Endodermal cell (in vitro differentiated cells): Measurements from ENCODE around the gene PSMD5. TPM values are rescaled to one million over a fixed set of nuclear protein-coding genes. Genes with fewer than 3 reads are reported as not detected.

Source experiments
- DNase-seq: peaks from one replicate; pipeline ENCODE4 v3.0.0-alpha.2; 2017
- H3K27ac ChIP-seq: 2 replicates; pipeline ENCODE4 v1.5.1; 2013; ENCODE audit warnings: mild to moderate bottlenecking, low read depth, low read length, moderate library complexity
- H3K27me3 ChIP-seq: 2 replicates; pipeline ENCODE4 v1.6.1; 2013; ENCODE audit warnings: mild to moderate bottlenecking, low read length, moderate library complexity; ENCODE audit not compliant: insufficient read depth, control insufficient read depth, poor library complexity, severe bottlenecking
- H3K36me3 ChIP-seq: 2 replicates; pipeline ENCODE4 v1.7.0; 2013; ENCODE audit warnings: mild to moderate bottlenecking, low read length, moderate library complexity; ENCODE audit not compliant: control insufficient read depth, insufficient read depth
- H3K4me1 ChIP-seq: one replicate; pipeline ENCODE4 v1.7.0; 2013; ENCODE audit warnings: low read length; ENCODE audit not compliant: control insufficient read depth, insufficient read depth
- H3K4me3 ChIP-seq: 2 replicates; pipeline ENCODE4 v1.5.1; 2013; ENCODE audit warnings: mild to moderate bottlenecking, low read length, moderate library complexity
- H3K9ac ChIP-seq: 2 replicates; pipeline ENCODE4 v1.6.1; 2013; ENCODE audit warnings: mild to moderate bottlenecking, low read length, moderate library complexity; ENCODE audit not compliant: poor library complexity, severe bottlenecking; ENCODE audit errors: extremely low read depth
- H3K9me3 ChIP-seq: 2 replicates; pipeline ENCODE4 v1.6.1; 2013; ENCODE audit warnings: mild to moderate bottlenecking, low read length, moderate library complexity; ENCODE audit not compliant: control insufficient read depth
- H3K27ac Mint-ChIP-seq: 2 replicates; pipeline ENCODE4 v1.8.0; 2020; ENCODE audit warnings: mixed read lengths
- H3K27me3 Mint-ChIP-seq: 2 replicates; pipeline ENCODE4 v1.8.0; 2021; ENCODE audit warnings: mild to moderate bottlenecking, mixed read lengths; ENCODE audit not compliant: insufficient read depth
- H3K36me3 Mint-ChIP-seq: 2 replicates; pipeline ENCODE4 v1.8.0; 2020; ENCODE audit warnings: low read depth, mixed read lengths
- H3K4me1 Mint-ChIP-seq: 2 replicates; pipeline ENCODE4 v1.8.0; 2020; ENCODE audit warnings: mixed read lengths
- H3K4me3 Mint-ChIP-seq: 2 replicates; pipeline ENCODE4 v1.8.0; 2020; ENCODE audit warnings: mild to moderate bottlenecking, moderate library complexity, mixed read lengths
- H3K9me3 Mint-ChIP-seq: 2 replicates; pipeline ENCODE4 v1.8.0; 2020; ENCODE audit warnings: mild to moderate bottlenecking, mixed read lengths
- CTCF ChIP-seq: fragments of 200-600 bp; sonication (generic); conservative IDR thresholded peaks from 2 replicates; pipeline ENCODE4 v1.5.0; 2021; ENCODE audit warnings: antibody characterized with exemption, mild to moderate bottlenecking
- WGBS, 2 experiments: methylation state at CpG; one replicate each; pipeline versions ENCODE4 v1.1.5 to v1.1.7; 2013; ENCODE audit warnings: missing lambda C conversion rate in 2 of 2, mixed read lengths in 1 of 2; ENCODE audit not compliant: insufficient coverage in 1 of 2, insufficient read length in 1 of 2; 5-methylcytosine and 5-hydroxymethylcytosine counted together
- total RNA-seq, 2 donors: library from RNA; stranded (reverse); fragmentation: NEBNext Ultra II Directional in 1 of 2; extraction: Animal tissue kit (Norgen Biotek cat#: 25700) in 1 of 2; gene quantifications; 2 replicates in 1 of 2; 3 replicates in 1 of 2; pipeline ENCODE4 v1.2.1, GENCODE V29; 2021

Gene PSMD5
- total RNA-seq, 2 donors from 2014 or later, result 21.8 to 52.7 TPM

- no peaks in the 10 kb centered on the region for H3K27me3 Mint-ChIP-seq
- Histone ChIP-seq H3K9me3 (no peaks in the 10 kb centered on the region), H3K27ac (no peak overlapping the region), H3K27me3 (no peaks in the 10 kb centered on the region), H3K4me3 (no peak overlapping the region), H3K36me3 (peaks cover 17% of the 10 kb centered on the region), H3K9ac (no peak overlapping the region), H3K4me1 (no peaks in the 10 kb centered on the region)
- H3K27ac Mint-ChIP-seq, result no peak overlapping the region
- no peaks in the 10 kb centered on the region for H3K9me3 Mint-ChIP-seq
- no peak for DNase-seq
- no peaks in the 10 kb centered on the region for H3K4me1 Mint-ChIP-seq
- no peak overlapping the region for H3K4me3 Mint-ChIP-seq
- WGBS, 2 experiments, result 87% methylated on average over 5 of the region's 5 CpGs
- TF ChIP-seq CTCF, result no peak
- H3K36me3 Mint-ChIP-seq, result peaks cover 2% of the 10 kb centered on the region
Measured at GRCh38 chr9:120865176-120865575, 22.5 kb upstream of the PSMD5 start.

- no peaks in the 10 kb centered on the region for H3K27me3 ChIP-seq
- no peak overlapping the region for H3K4me3 ChIP-seq
- Mint-ChIP-seq H3K4me3 (no peak overlapping the region), H3K27me3 (no peaks in the 10 kb centered on the region), H3K36me3 (peaks cover 2% of the 10 kb centered on the region), H3K27ac (no peak overlapping the region), H3K4me1 (no peaks in the 10 kb centered on the region), H3K9me3 (no peaks in the 10 kb centered on the region)
- H3K27ac ChIP-seq, result no peak overlapping the region
- H3K9me3 ChIP-seq, result no peaks in the 10 kb centered on the region
- no peak for TF ChIP-seq CTCF
- 92% methylated on average over 3 of the region's 5 CpGs; no CpG with 5 or more reads in 1 of the 2 experiments for WGBS, 2 experiments
- H3K36me3 ChIP-seq, result peaks cover 17% of the 10 kb centered on the region
- H3K9ac ChIP-seq, result no peak overlapping the region
- DNase-seq, result no peak
- no peaks in the 10 kb centered on the region for H3K4me1 ChIP-seq
Measured at GRCh38 chr9:120864719-120865118, 22.0 kb upstream of the PSMD5 start.

GRCh38 chr9:120863833-120864232, 21.1 kb upstream of the PSMD5 start:
- Mint-ChIP-seq H3K27me3 (no peaks in the 10 kb centered on the region), H3K36me3 (peaks cover 2% of the 10 kb centered on the region), H3K4me1 (no peaks in the 10 kb centered on the region), H3K9me3 (no peaks in the 10 kb centered on the region), H3K4me3 (no peak overlapping the region), H3K27ac (no peak overlapping the region)
- no peak overlapping the region for H3K4me3 ChIP-seq
- H3K27me3 ChIP-seq, result no peaks in the 10 kb centered on the region
- TF ChIP-seq CTCF, result peak; percentile 71
- H3K9me3 ChIP-seq, result no peaks in the 10 kb centered on the region
- H3K36me3 ChIP-seq, result peaks cover 17% of the 10 kb centered on the region
- no peaks in the 10 kb centered on the region for H3K4me1 ChIP-seq
- no peak overlapping the region for H3K9ac ChIP-seq
- peak; percentile 71 for DNase-seq
- 91 to 93% methylated on average over 3 to 7 of the region's 7 CpGs for WGBS, 2 experiments
- H3K27ac ChIP-seq, result no peak overlapping the region
